ENCODE measurements around the gene SRRM1.
"Not testable (repeated sequence)": the region's sequence is repeated elsewhere in the genome, so short reads cannot be mapped to it uniquely, and the experiment has no call there.

SRRM1 gene

DNA sequence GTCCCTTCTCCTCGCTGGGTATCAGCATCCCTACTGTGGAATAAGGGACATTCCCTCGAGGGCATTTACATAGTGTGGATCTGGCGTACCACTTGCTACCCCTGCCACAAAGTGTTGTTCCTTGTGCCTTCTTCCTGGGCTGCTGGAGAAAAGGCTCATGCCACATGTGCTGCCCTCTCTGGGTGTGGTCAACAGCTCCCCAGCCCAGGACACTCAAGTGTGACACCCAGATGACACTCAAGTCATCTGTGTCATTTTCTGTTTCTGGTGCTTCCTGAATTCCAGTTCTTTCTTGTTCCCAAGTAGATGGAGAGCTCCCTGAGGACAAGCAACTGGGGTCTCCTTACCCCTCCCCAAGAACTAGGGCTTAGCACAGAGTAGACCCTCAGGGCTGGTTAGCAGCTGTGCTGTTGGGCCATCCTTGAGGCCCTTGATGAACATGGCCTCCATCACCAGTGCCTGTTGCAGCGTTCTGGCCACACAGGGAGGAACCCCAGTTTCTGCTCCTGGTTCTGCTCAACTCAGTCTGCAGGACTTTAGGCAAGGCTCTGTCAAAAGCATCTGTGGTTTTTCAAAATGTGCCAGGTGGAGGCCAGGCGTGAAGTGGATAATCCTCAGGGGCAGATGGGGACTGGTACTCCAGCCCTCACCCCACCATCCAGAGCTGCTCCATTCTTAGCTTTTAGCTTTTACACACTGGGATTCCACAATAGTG, 53.1 kb downstream of the SRRM1 start:
- no peak for DNase-seq

GRCh38 chr1:24696756-24697330, 53.7 kb downstream of the SRRM1 start:
- no peak for DNase-seq

DNA sequence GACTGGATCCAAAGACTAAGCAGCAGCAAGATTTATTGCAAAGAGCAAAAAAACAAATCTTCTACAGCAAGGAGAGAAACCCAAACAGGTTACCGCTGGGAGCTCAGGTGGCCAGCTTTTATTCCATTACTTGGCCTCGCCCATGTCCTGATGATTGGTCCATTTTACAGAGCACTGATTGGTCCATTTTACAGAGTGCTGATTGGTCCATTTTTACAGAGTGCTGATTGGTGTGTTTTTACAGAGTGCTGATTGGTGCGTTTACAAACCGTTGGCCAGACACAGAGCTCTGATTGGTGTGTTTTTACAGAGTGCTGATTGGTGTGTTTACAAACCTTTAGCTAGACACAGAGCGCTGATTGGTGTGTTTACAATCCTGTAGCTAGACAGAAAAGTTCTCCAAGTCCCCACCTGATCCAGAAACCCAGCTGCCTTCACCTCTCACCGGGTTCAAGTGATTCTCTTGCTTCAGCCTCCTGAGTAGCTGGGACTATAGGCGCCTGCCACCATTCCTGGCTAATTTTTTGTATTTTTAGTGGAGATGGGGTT, 54.4 kb downstream of the SRRM1 start:
- DNase-seq, result not testable (repeated sequence)

- DNase-seq, result not testable (repeated sequence)
Observed at GRCh38 chr1:24698326-24698725, 55.2 kb downstream of the SRRM1 start.

DNA sequence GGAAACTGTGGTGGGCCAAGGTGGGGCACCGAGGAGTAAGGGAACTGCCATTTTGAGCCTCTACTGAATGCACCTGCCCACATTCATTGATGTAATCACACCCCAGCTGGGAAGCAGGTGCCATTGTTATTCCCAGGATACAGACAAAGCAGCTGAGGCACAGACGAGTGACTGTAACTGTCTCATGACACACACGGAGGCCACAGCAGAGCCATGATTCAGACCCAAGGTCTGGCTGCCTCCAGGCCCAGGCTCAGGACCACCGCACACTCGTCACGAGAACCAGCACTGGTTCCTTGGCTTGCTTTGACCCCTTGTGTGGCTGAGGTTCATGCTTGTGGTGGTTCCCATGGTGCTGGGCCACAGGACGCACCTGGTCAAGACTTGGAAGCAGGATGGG, 56.5 kb downstream of the SRRM1 start:
- DNase-seq, result no peak

DNA sequence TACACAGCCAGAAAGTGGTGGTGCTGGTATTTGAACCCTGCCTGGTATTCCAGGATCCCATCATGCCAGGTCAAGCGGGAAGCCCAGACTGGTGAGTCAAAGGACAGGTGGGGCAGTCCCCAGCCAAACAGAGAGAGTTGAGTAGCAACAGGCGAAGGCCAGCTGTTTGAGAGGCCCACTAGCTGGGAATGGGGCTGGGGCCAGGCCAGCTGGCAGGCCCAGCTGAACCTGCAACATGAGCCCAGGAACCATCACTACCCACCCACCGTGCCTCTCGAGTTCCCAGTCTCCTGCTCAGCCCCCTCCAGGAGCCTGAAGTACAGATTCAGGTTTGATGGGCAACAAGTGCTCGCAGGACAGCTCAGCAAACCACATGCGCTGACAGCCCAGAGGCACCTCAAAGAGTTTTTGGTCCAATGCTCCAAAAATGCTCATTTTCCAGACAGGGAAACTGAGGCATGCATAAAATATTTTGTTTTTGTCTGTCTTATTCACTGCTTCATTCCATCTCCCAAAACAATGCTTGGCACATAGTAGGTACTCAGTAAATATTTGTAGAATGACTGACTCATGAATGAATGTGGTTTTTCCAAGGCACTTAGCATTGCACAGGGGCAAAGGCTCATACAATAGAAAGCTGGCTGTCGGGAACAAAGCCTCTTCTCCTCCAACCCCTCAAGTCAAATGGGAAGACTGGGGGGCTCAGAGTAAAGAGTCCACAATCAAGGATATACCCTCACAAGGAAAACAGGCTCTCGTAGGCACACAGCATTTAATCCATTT, 59.6 kb downstream of the SRRM1 start:
- no peak for DNase-seq

DNA sequence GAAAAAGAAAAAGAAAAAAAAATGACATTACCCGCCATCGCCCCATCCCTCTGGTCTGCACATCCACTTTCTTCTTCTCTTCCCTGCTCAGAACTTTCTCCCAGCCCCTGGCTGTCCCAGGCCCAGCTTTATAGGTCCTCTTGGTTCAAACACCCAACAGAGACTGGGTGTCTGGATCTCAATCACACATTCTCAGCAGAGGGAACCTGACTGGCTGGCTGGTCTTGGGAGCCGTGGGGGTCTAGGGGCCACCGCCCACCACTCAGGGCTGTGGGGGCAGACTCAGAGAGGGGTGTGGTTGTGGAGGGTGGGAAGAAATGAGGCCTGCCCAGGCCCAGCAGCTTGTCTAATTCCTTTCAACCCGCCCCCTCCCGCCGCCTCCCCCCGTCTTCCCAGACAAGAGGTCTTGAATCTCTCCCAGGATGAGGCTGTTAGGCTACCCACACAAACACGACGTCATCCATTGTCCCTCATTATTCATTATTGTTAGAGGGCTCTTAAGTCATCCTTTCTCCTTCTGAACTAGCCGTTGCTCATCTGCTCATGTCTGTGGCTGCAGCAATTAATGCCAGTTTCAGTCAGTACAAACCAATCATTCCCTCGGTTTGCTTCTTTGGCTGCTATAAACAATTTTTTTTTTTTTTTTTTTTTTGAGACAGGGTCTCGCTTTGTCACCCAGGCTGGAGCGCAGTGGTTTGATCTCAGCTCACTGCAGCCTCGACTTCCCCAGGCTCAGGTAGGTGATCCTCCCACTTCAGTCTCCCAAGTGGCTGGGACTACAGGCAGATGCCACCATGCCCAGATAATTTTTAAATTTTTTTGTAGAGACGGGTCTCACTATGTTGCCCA, 61.5 kb downstream of the SRRM1 start:
- no peak for DNase-seq

- no peak for DNase-seq
Observed at GRCh38 chr1:24705260-24706073, 62.4 kb downstream of the SRRM1 start.

DNA sequence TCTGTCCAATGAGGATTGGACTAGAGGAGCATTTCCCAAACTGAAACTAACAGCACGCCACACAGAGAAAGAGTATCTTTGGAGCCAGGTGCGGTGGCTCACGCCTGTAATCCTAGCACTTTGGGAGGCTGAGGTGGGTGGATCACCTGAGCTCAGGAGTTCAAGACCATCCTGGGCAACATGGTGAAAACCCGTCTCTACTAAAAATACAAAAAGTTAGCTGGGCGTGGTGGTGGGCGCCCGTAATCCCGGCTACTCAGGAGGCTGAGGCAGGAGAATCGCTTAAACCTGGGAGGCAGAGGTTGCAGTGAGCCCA, 62.9 kb downstream of the SRRM1 start:
- not testable (repeated sequence) for DNase-seq

GRCh38 chr1:24707687-24708086, 64.6 kb downstream of the SRRM1 start:
- no peak for DNase-seq

DNA sequence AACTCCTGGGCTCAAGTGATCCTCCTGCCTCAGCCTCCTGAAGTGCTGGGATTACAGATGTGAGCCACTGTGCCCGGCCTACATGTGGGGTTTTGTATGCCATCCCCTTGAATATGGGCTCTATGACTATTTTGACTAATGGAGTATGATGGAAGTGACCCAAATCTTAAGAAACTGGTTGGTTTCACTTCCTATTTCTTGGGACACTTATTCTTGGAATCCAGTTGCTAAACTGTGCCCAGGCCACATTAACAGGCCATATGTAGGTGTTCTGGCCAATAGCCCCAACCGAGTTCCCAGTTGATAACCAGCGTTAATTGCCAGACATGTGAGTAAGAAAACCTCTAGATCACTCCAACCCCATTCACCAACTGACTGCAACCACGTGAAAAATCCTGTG, 65.8 kb downstream of the SRRM1 start:
- DNase-seq, result no peak

GRCh38 chr1:24709791-24710441, 66.8 kb downstream of the SRRM1 start:
- DNase-seq, result no peak

- no peak for DNase-seq
Observed at GRCh38 chr1:24711329-24711728, 68.2 kb downstream of the SRRM1 start.

GRCh38 chr1:24713176-24713575, 70.1 kb downstream of the SRRM1 start:
- DNase-seq, result no peak

- no peak for DNase-seq
Observed at GRCh38 chr1:24713736-24714135, 70.6 kb downstream of the SRRM1 start.

DNA sequence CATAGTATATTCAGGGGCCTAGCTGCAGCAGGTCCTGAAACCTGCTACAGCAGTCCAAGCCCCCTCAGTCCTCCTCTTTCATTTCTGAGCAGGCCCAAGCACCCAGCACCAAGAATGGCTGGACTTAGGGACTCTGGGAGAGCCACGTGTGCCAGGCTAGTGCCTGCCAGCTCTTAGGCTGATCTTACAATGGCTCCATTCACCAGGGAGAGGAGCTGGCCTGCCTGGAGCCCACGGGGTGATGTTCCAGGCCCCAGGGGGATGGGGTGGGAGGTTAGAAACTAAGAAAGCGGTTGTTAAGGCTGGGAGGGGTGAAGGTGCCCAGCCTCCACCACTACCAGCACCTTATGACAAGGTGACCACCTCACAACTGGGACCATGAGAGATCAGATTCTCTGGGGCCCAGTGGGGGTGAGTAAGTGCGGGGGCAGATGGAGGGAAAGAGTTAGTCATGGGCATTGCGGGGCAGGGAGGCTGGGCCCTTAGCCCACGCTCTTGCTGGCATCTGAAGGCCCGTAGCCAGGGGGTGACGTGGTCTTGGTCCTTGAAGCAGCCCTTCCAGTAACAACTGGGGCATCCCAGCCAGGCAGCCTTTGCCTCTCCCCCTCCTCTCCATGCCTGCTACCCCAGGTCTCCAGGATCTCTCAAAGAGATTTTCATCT, 71.9 kb downstream of the SRRM1 start:
- no peak for DNase-seq

DNA sequence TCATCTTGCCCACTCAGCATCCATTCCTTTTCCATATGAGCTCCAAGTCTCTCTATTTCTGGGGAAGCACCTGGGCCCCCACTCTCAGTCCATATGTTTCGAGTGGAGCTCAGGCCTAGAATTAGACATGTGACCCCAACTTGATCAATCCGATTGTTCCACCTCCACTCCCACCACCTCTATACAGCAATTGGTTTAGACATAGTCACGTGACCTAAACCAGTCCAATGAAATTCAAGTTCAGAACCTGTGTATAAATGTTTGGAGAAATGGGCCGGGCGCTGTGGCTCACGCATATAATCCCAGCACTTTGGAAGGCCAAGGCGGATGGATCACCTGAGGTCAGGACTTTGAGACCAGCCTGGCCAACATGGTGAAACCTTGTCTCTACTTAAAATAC, 72.6 kb downstream of the SRRM1 start:
- DNase-seq, result no peak

DNA sequence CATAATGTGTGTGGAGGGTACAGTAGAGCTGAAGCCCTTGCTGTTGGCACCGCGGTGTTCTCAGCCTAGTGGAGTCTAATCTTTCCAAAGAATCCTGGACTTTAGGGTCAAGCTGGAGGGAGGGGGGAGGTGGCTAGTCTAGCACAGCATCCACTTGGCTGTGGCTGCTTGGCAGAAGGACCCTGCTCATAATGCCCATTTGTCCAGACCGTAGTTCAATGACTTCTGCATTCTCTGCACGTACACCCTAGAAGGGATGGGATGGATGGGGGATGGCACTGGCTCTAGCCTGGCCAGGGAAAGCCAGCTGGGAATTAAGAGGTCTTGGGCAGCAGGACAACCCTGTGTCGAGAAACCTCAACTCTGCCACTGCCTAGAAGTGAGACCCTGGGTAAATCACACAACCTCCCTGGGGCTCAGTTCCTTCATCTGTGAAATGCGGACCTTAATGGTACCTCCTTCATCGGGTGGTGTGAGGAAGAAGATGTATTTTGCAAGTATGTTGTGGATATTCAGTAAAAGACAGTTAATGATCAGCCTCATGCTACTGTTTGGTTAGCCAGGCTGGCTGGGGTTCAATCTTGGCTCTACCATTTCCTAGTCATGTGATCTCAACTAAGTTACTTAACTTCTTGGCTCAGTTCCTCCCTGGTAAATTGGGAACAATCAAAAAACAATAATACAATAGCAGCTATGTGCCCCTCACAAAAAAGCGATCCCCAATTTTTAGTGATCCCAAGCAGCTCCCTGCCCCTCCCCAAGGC, 75.0 kb downstream of the SRRM1 start:
- no peak for DNase-seq

DNA sequence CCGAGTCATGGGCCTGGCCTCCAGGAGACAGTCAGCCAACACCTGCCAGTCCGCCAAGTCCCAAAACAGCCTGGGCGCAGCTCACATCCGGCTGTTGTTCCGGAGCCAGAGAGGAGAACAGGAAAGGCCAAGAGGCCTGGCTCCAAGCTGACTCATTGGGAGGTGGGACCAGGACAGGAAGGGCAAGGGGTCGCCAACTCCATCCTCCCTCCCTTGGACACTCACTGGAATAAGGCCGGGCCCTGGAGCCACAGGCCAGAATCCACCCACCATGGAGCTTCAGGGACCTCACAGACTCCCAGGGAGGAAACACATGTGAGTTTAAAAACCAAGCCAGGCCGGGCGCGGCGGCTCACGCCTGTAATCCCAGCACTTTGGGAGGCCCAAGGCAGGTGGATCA, 77.0 kb downstream of the SRRM1 start:
- DNase-seq, result no peak

DNA sequence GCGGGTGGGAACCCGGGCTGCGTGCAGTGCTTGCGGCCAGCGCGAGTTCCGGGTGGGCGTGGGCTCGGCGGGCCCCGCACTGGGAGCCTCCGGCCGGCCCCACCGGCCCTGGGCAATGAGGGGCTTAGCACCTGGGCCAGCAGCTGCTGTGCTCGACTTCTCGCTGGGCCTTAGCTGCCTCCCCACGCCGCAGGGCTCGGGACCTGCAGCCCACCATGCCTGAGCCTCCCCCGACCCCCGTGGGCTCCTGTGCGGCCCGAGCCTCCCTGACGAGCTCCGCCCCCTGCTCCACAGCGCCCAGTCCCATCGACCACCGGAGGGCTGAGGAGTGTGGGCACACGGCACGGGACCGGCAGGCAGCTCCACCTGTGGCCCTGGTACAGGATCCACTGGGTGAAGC, 78.4 kb downstream of the SRRM1 start:
- DNase-seq, result no peak
